Measurements from ENCODE around the gene BTN3A1.

DNA sequence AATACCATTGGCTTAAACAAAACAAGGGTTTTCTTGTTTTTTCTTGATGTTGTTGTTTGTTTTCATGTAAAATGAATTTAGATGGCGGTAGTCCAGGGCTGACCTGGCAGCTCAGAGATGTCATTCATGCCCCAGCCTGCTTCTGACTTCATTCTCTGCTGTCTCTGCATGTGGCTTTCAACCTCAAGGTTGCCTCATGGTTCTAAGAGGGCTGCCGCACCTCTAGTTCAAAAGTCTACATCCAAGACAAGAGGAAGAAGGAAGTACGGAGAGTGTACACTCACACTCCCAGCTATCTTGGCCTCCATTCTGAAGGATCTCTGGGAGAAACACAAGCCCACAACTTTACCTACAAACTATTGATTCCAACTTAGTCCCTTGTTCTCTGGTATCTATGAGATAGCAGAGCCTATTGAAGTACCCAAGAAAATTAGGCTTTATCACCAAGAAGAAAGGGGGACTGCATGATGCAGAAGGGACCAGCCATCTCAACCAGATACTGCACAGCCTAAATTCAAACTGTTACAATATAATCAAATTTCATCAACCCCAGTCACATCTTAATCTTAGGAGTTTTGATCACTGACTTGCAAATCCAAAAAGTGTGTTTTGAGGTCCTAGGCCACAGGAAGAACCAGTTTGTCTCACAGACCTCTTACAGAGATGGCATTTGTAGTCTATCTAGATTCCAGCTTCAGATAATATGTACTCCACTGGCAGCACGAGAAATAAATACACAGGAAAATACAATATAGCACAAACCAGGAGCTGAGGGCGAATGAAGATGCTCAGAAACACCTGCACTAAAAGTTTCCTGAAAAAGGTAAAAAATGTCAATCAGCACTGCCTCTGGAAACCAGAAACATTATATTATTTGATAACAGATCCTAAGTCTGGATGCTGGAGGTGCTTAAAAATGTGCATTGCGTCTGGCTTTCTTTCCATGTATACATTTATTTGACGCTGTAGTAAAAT is 37.4 kb downstream of the BTN3A1 start:
- TF ChIP-seq POLR2A (IDR thresholded peaks at IDR 0.05; ENCODE audit: borderline replicate concordance, extremely low read depth, insufficient read depth, insufficient read length) (no peak), REST (IDR thresholded peaks at IDR 0.05; ENCODE audit: low read depth) (no peak), RAD21 (IDR thresholded peaks at IDR 0.05; ENCODE audit: low read depth) (no peak), JUND (IDR thresholded peaks at IDR 0.05) (no peak)
